Spinal cord (tissue), 10 donors: Measurements from ENCODE around the gene FOXJ1. TPM values are rescaled to one million over a fixed set of nuclear protein-coding genes. Genes with fewer than 3 reads are reported as not detected.

Source experiments
- DNase-seq, 6 donors: peaks; one replicate each; pipeline versions ENCODE4 v3.0.0 to v3.0.0-alpha.2; 2013 to 2015; ENCODE audit warnings: low spot score in 6 of 6, low read depth in 4 of 6
- H3K27ac ChIP-seq: one replicate; pipeline ENCODE4 v1.5.1; 2013; ENCODE audit warnings: low read depth, low read length, control low read depth
- H3K27me3 ChIP-seq: one replicate; pipeline ENCODE4 v1.6.1; 2013; ENCODE audit warnings: low read length; ENCODE audit not compliant: control insufficient read depth, insufficient read depth
- H3K36me3 ChIP-seq: one replicate; pipeline ENCODE4 v1.6.1; 2013; ENCODE audit warnings: low read length; ENCODE audit not compliant: control insufficient read depth, insufficient read depth
- H3K4me1 ChIP-seq: one replicate; pipeline ENCODE4 v1.6.1; 2013; ENCODE audit warnings: low read length; ENCODE audit not compliant: control insufficient read depth, insufficient read depth
- H3K4me3 ChIP-seq: one replicate; pipeline ENCODE4 v1.5.1; 2013; ENCODE audit warnings: low read depth, low read length, control low read depth
- H3K9me3 ChIP-seq: one replicate; pipeline ENCODE4 v1.6.1; 2013; ENCODE audit warnings: low read length; ENCODE audit not compliant: control insufficient read depth, insufficient read depth
- WGBS: methylation state at CpG from one replicate; pipeline ENCODE4 v1.1.5; 2013; ENCODE audit warnings: missing lambda C conversion rate; ENCODE audit not compliant: insufficient coverage; 5-methylcytosine and 5-hydroxymethylcytosine counted together
- polyA plus RNA-seq, 2 donors: library from polyadenylated mRNA; unstranded; fragments of 120-200 nt; gene quantifications; one replicate each; pipeline ENCODE4 v1.2.1, GENCODE V29; 2013; ENCODE audit not compliant: insufficient read length in 2 of 2
- total RNA-seq, 2 donors: library from RNA; depleted of rRNA in 1 of 2; stranded (reverse); fragments of 120-200 nt in 1 of 2; fragments of >200 nt in 1 of 2; gene quantifications; one replicate each; pipeline versions ENCODE4 v1.2.3 to v1.2.4, GENCODE V29; 2013 to 2014
- donor health status: healthy.

The FOXJ1 gene
- total and polyA plus RNA-seq, 4 donors: 4.6 to 41.0 (median 26.0) TPM

DNA sequence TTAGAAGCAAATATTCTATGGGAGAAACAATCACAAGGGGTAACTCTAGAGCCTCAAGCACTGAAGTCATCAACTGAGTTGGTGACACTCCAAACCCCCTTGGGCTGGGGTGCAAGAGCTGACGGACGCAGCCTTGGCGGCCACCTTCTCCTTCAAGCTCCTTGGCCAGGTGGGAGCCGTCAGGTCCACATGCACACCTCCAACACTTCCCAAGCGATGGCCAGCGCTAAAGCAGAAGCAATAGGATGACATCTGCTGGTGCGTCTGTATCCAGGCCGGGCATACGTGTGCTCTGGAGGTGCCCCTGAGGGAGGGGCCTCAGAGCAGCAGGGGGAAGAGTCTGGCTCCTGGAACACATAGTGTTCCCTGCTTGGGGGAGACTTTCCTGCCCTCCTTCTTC is 12.2 kb upstream of the FOXJ1 start:
- 82% methylated on average over 7 of the region's 9 CpGs for WGBS
- Histone ChIP-seq H3K4me3 (no peak overlapping the region), H3K36me3 (peaks cover 62% of the 10 kb centered on the region), H3K27ac (no peak overlapping the region), H3K27me3 (no peaks in the 10 kb centered on the region), H3K9me3 (no peaks in the 10 kb centered on the region), H3K4me1 (peaks cover 7% of the 10 kb centered on the region)
- no peak for DNase-seq

DNA sequence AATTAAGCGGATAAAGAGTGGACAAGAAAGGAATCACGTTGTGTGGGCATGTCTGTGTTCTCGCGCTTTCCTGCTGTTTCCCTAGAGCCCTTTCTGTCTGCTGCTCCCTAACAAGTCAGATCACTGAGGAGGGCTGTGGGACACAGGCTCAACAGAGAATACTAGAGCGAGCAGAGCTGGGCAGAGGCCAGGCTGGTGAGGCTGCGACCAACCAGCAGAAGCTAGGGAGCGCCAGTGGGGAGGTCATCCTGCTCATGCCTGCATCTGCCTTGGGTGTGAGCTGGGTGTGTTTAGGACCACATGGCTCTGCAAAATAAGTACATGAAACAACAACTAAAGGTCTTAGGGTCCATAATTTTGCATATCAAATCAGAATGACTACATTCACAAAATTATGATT is 11.5 kb upstream of the FOXJ1 start:
- H3K36me3 ChIP-seq: peaks cover 57% of the 10 kb centered on the region

DNA sequence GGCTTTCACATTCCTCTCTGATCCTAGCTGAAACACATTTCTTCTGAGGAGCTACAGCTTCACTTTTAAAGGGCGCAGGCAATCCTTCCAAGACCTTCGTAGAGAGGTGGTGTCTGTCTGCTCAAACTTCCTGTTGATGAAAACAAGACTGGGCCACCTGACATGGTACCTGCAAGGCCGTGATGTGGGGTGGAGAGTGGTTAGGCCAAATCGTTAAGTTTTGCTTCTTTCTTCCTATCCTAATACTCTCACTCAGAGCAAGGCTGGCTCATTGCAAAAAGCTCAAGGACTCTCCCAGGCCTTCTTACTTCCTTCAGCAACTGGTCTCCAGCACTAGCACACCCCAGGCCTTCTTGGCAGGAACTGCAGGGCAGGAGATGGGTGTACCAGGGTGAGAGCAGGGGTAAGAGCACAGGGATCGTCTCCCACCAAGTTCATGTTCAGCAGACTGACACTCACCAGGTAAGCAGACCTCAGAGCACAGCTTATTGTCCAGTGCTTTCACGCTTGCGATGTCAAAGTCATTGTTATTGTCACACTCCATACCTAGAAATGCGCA is 10.9 kb upstream of the FOXJ1 start:
- DNase-seq: no peak
- H3K27me3 ChIP-seq: no peaks in the 10 kb centered on the region
- WGBS: 94% methylated on average over 3 of the region's 8 CpGs

More for the DNA sequence above, 11.5 kb upstream of the FOXJ1 start:
- Histone ChIP-seq H3K4me3 (no peak overlapping the region), H3K27me3 (no peaks in the 10 kb centered on the region), H3K4me1 (peaks cover 8% of the 10 kb centered on the region), H3K9me3 (no peaks in the 10 kb centered on the region), H3K27ac (no peak overlapping the region)
- 69% methylated on average over 7 of the region's 7 CpGs for WGBS
- no peak for DNase-seq

DNA sequence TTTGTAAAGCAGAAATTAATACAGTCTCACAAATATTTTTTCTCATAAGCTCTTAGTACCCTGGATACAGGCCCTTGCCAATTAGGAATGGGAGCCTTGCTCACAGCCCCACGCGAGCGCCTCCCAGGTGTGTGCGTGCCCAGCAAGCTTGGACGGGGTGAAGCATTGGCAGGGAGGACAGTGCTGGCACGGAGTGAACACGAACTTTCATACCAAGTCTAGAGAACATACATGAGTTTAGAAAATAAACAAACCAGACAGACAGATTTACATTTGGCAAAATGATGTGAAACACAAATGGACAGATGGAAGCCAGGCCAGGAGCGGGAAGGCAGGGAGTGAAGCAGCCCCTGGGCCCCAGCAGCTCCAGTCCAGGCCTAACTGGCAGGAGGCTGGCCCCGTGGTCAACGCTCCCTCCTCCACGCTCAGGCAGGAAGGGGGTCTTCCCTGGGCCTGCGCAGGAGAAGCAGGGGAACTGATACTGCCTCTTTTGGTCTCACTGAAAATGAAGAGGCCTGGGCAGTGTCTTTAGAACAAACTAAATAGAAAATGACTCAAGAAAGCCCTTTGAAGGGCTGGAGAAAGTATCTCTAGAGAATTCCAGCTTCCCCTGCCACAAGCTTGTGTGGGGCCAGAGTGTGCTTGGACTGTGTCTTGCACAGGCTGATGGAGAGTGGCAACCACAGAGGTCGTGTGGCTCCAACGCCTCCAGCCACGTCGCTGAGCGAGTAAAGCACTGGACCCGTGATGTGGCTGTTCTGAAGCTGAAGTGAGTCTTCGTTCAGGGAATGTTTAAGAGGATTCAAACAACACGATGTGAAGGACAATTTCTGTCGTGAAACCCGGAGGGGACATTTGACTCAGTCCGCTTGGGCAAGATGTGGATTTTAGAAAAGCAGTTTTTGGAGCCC is 9.9 kb upstream of the FOXJ1 start:
- no peaks in the 10 kb centered on the region for H3K9me3 ChIP-seq
- H3K36me3 ChIP-seq: peaks cover 59% of the 10 kb centered on the region
- H3K4me1 ChIP-seq: peaks cover 17% of the 10 kb centered on the region
- H3K27me3 ChIP-seq: no peaks in the 10 kb centered on the region
- DNase-seq: no peak
- WGBS: 87% methylated on average over 21 of the region's 23 CpGs
- no peak overlapping the region for H3K4me3 ChIP-seq
- no peak overlapping the region for H3K27ac ChIP-seq

More for the DNA sequence above, 10.9 kb upstream of the FOXJ1 start:
- H3K27ac ChIP-seq: no peak overlapping the region
- peaks cover 12% of the 10 kb centered on the region for H3K4me1 ChIP-seq
- no peak overlapping the region for H3K4me3 ChIP-seq
- H3K36me3 ChIP-seq: peaks cover 60% of the 10 kb centered on the region
- H3K9me3 ChIP-seq: no peaks in the 10 kb centered on the region

DNA sequence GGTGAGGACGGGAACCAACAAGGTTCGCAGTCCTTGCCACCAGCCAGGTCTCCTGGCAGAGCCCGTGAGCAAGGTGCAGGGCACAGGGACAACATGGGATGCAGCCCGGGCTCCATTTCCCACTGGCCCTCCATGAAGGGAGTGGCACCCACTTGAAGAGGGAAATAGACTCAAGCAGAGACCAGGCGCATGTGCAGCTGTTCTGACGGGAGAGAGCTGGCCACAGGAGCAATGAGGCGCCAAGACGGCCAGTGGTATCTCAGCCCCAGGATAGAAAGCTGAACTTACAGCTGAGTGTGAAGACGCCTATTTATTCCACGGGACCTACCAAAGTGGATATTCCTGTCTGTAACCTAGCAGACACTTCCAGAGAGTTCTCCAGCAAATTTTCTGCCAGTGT is 8.2 kb upstream of the FOXJ1 start:
- WGBS: 90% methylated on average over 10 of the region's 10 CpGs
- Histone ChIP-seq H3K36me3 (peaks cover 62% of the 10 kb centered on the region), H3K27ac (no peak overlapping the region), H3K4me1 (peaks cover 18% of the 10 kb centered on the region), H3K9me3 (no peaks in the 10 kb centered on the region), H3K27me3 (no peaks in the 10 kb centered on the region), H3K4me3 (no peak overlapping the region)
- no peak for DNase-seq

DNA sequence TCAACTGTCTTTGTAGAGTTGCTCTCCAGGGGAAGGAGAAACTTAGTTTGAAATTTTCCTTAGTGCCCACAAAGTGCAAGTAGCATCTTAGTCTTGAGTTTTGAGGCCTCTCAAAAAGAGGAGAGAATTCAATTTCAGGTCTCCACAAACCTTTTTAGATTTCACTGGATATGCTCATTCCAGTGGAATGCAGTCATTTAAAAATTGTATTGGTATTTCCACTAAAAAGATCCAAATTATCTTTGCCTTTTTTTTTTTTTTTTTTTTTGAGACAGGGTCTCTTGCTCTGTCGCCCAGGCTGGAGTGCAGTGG is 6.9 kb upstream of the FOXJ1 start:
- no CpG with 5 or more reads among the region's 1 CpG for WGBS
- no peak for DNase-seq
- Histone ChIP-seq H3K27me3 (no peaks in the 10 kb centered on the region), H3K36me3 (peaks cover 64% of the 10 kb centered on the region), H3K4me3 (no peak overlapping the region), H3K4me1 (peaks cover 25% of the 10 kb centered on the region), H3K27ac (no peak overlapping the region), H3K9me3 (no peaks in the 10 kb centered on the region)

DNA sequence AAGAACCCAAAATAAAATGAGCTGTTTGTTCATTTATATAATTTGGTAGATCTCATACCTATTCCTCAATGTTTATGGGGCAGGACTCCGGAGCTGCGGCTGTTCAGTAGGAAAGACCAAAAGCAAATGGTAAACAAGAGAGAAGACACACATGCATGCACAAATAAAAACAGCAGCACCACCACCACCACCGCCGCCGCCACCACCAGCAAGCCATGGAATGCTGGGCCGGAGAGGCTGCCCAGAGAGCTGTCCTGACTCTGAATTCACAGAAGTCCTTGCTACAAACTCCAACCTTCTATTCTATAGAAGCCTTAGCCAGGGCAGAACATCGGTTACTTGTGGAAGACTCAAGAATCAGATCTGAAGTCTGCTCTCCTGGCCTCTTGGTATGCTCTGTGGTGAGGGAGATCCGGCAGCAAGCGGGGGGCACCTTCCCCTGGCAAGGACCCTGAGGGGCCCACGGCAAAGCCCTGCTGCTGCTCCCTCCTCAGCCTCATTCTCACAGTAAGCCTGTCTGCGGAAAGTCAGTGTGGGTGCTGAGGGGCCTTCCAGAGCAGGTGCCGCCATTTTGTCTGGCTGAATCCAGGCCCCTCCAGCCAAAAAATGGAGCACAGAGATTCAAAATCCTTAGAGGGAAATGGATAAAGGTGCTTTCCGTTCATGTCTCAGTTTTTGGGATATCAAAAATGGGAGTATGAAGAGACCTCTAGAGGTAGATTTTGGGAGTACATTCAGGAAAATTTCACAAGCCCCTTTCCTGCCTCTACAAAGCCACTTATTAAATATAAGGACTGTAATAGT is 6.4 kb upstream of the FOXJ1 start:
- Histone ChIP-seq H3K9me3 (no peaks in the 10 kb centered on the region), H3K27ac (no peak overlapping the region), H3K4me3 (no peak overlapping the region), H3K4me1 (peaks cover 30% of the 10 kb centered on the region), H3K36me3 (peaks cover 67% of the 10 kb centered on the region), H3K27me3 (peaks cover under 1% of the 10 kb centered on the region)
- 64% methylated on average over 8 of the region's 13 CpGs for WGBS
- DNase-seq: peak in 2 of 6 donors; percentile 74 to 80

DNA sequence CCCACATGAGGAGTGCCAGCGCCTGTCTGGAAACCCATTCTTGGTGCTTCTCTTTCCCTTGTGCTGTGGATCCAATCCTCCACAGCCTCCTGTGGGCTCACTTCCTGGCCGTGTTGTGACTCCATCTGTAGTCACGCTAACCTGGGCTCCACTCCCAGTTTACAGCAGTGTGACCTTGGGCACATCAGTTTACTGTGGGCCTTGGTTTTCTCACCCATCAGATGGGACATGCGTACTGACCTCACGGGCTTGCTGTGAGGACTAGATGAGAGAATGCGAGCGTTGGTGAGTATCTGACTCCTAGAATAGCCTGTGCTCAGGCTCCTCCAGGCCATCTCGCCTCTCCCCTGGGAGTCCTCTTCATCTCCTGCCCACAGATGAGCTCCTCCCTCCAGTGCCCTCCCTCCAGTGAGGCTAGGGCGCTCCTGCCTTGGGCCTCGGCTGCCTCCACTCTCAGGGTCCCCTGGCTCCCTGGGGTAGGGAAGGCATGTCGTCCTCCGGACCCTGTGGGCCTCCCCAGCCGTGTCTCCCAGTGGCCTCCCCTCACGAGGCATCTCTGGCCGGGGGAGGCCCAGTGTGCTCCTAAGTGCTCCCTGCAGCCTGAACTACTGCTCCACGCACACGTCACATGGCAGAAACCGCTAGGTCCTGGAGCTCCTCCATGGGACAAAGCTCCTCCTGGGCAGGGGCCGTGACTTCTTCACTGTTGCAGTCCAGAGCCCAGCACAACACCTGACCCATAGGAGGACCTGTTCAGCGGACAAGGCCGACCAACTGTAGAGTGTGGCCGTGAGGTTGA is 5.2 kb upstream of the FOXJ1 start:
- no peak for DNase-seq
- Histone ChIP-seq H3K9me3 (no peaks in the 10 kb centered on the region), H3K4me3 (no peak overlapping the region), H3K4me1 (peaks cover 42% of the 10 kb centered on the region), H3K36me3 (peaks cover 59% of the 10 kb centered on the region), H3K27me3 (peaks cover 2% of the 10 kb centered on the region), H3K27ac (peak overlapping the region; percentile 6)
- WGBS: 91% methylated on average over 22 of the region's 22 CpGs
